Caco-2 (cell line): ENCODE data around the gene COL4A2. TPM values are rescaled to one million over a fixed set of nuclear protein-coding genes. Genes with fewer than 3 reads are reported as not detected.

ENCODE experiments used
- BruUV-seq: library from RNA; stranded (reverse); fragments of 400-500 nt; replicated peaks from 2 replicates; lab custom pipeline; 2021; lab: Mats Ljungman, UMichigan
- CTCF ChIA-PET: fragments of 300-600 bp; sonication (Branson Sonifier 250); formaldehyde crosslinking; loops from one replicate; lab custom pipeline; 2022; ENCODE audit warnings: antibody characterized with exemption; lab: Charles Lee
- POLR2A ChIA-PET: fragments of 300-600 bp; sonication (Branson Sonifier 250); formaldehyde crosslinking; loops from one replicate; lab custom pipeline; 2022; ENCODE audit warnings: antibody characterized with exemption; lab: Charles Lee
- DNase-seq, 2 experiments: peaks; one replicate each; pipeline versions ENCODE4 v3.0.0 to v3.0.0-alpha.2; 2020 to 2022
- H3K27me3 ChIP-seq: replicated peaks from 2 replicates; pipeline ENCODE4 v1.6.0; 2011; ENCODE audit warnings: low read length; ENCODE audit not compliant: control insufficient read depth, insufficient read depth
- H3K36me3 ChIP-seq: 2 replicates; pipeline ENCODE4 v1.5.1; 2011; ENCODE audit warnings: low read length; ENCODE audit not compliant: control insufficient read depth, insufficient read depth
- H3K4me1 ChIP-seq: fragments of 250-450 bp; sonication (Bioruptor Pico); 2 replicates; pipeline ENCODE4 v1.5.1; 2020; ENCODE audit warnings: mild to moderate bottlenecking
- H3K4me3 ChIP-seq: 2 replicates; pipeline ENCODE4 v1.5.1; 2011; ENCODE audit warnings: low read depth, mild to moderate bottlenecking, control low read depth, low read length
- H3K9me3 ChIP-seq: fragments of 250-450 bp; sonication (Bioruptor Pico); 2 replicates; pipeline ENCODE4 v1.5.1; 2020; ENCODE audit warnings: mild to moderate bottlenecking, moderate library complexity
- H3K27ac Mint-ChIP-seq: one replicate; pipeline ENCODE4 v1.8.0; 2022; ENCODE audit warnings: mixed read lengths; ENCODE audit not compliant: unreplicated experiment
- H3K27me3 Mint-ChIP-seq: one replicate; pipeline ENCODE4 v1.8.0; 2022; ENCODE audit warnings: mixed read lengths; ENCODE audit not compliant: insufficient read depth, unreplicated experiment
- H3K36me3 Mint-ChIP-seq: one replicate; pipeline ENCODE4 v1.8.0; 2022; ENCODE audit warnings: mild to moderate bottlenecking, mixed read lengths; ENCODE audit not compliant: insufficient read depth, unreplicated experiment
- H3K4me1 Mint-ChIP-seq: one replicate; pipeline ENCODE4 v1.8.0; 2022; ENCODE audit warnings: low read depth, mixed read lengths; ENCODE audit not compliant: unreplicated experiment
- H3K4me3 Mint-ChIP-seq: one replicate; pipeline ENCODE4 v1.8.0; 2022; ENCODE audit warnings: mild to moderate bottlenecking, moderate library complexity, mixed read lengths; ENCODE audit not compliant: unreplicated experiment
- H3K9me3 Mint-ChIP-seq: one replicate; pipeline ENCODE4 v1.8.0; 2022; ENCODE audit warnings: mixed read lengths; ENCODE audit not compliant: unreplicated experiment
- intact Hi-C: fragments of 100-400 bp; cut with micrococcal nuclease; formaldehyde crosslinking; loops from one replicate; pipeline ENCODE4 v1.10.0; 2022; ENCODE audit not compliant: unreplicated experiment
- total RNA-seq: library from RNA; stranded (reverse); gene quantifications from 2 replicates; pipeline ENCODE4 v1.2.3, GENCODE V29; 2022
- TF ChIP-seq, protein P1 (sequence below), 2 experiments: fragments of 200-600 bp in 1 of 2; IDR thresholded peaks; 1 replicate in 1 of 2; 2 replicates in 1 of 2; pipeline versions ENCODE4 v1.5.1 to v1.8.0; 2011 to 2022; ENCODE audit warnings: antibody characterized with exemption in 1 of 2, control low read depth in 1 of 2, inconsistent platforms in 1 of 2, low read depth in 1 of 2, low read length in 1 of 2, mild to moderate bottlenecking in 1 of 2, moderate library complexity in 1 of 2; ENCODE audit not compliant: insufficient read depth in 1 of 2, severe bottlenecking in 1 of 2, unreplicated experiment in 1 of 2

The COL4A2 gene
- total RNA-seq, 1 experiment from 2014 or later, result 19.2 TPM

DNA sequence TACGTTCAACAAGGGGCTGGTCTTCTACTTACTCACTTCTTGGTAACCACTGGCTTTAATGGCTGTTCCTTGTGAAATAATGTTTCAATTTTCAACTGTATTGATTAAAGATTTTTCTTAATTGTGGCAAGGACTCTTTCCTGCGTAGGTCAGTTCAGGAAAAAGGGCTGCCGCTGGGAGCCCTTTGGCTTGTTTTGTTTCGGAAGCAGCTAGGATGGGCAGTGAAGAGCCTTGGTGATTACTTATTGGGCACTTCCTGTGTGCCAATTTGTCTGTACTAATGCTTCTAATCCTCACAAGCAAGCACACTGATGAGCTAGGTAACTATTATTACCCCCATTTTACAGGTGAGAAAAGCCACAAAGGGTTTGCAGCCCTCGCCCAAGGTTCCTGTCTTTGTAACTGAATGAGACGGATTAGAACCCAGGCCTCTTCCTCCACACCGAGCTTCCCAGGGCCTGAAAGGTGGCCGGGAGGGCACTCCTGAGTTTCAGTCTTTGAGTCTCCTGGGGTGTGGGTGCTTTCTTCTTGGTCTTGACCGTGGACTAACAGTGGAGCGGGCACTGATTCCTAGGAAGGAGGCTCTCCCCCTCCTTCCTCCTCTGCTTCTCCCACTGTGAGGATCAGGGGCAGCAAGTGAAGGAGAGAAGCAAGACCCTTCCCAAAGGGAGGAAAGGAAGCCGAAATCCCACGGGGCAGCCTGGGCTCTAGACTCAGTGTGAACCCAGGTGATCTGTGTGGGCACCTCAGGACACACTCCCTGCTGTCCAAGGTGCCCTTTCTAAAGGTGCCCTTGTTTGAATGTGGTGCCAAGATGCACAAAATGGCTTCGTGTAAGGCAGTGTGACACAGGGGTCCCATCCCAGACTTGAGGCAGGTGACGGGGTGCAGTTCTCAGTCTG is 3.7 kb downstream of the COL4A2 start:
- Mint-ChIP-seq H3K4me3 (no peak overlapping the region), H3K9me3 (no peaks in the 10 kb centered on the region)

DNA sequence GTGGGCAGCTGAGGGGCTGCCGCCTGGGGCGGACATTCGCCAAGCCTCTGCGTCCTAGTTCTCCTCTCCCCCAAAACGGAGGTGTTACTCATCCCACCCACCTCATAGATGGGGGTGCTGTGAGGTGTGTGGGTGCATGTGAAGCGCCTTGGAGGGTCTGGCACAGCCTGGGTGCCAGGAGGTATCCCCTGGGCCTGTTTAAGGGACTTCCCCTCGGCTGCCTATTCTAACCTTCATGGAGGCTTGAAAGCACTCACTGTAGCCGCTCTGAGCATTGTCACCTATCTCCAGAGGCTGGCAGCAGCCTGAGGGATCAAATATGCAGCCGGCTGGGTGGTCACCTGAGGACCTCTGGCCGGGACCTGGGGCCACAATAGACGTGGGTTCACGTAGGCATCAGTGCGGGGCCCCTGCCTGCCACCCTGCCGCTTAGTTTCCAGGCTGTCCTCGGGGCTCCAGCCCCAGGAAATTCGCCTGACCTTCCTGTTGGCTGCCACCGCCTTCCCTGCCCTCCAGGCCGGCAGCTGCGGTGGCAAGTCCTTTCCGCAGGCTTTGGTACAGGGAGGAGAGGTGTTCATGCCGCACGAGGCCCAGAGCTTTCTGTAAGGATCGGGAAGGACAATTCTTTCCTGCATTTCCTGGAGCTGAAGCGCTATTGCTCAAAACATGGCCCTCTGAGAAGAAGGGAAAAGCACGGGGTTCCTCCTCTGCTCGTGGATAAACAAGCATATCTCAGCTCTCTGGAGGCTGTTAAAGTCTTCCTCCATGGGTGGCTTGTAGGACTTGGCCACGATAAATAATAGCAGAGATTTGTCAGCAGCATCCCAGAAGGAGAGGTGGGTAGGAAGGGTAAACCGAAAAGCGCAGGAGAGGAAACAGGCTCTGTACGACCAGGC is 4.6 kb downstream of the COL4A2 start:
- Mint-ChIP-seq H3K4me3 (peak overlapping the region; percentile 3), H3K4me1 (peaks cover 27% of the 10 kb centered on the region), H3K27ac (peak overlapping the region; percentile 76), H3K9me3 (no peaks in the 10 kb centered on the region), H3K27me3 (no peaks in the 10 kb centered on the region), H3K36me3 (peaks cover 12% of the 10 kb centered on the region)
- ChIA-PET POLR2A (no interaction called here), CTCF (interaction anchor here (0.8 to 1.4 kb wide), 4 partner anchors 11 to 100 kb away, joined by 3 to 8 read pairs (median 3); no protein-coding TSS in a partner anchor)
- intact Hi-C loops, result loop anchor here (1.0 to 10.0 kb wide), 7 partner anchors 36 to 603 kb away; partner anchors contain the start of gene ANKRD10
- peak in 1 of 2 experiments; percentile 28 for DNase-seq
- no peak overlapping the region for H3K4me3 ChIP-seq
- no peaks in the 10 kb centered on the region for H3K9me3 ChIP-seq
- peaks cover 64% of the 10 kb centered on the region for H3K4me1 ChIP-seq
- no peaks in the 10 kb centered on the region for H3K36me3 ChIP-seq
- TF ChIP-seq, protein P1, sequence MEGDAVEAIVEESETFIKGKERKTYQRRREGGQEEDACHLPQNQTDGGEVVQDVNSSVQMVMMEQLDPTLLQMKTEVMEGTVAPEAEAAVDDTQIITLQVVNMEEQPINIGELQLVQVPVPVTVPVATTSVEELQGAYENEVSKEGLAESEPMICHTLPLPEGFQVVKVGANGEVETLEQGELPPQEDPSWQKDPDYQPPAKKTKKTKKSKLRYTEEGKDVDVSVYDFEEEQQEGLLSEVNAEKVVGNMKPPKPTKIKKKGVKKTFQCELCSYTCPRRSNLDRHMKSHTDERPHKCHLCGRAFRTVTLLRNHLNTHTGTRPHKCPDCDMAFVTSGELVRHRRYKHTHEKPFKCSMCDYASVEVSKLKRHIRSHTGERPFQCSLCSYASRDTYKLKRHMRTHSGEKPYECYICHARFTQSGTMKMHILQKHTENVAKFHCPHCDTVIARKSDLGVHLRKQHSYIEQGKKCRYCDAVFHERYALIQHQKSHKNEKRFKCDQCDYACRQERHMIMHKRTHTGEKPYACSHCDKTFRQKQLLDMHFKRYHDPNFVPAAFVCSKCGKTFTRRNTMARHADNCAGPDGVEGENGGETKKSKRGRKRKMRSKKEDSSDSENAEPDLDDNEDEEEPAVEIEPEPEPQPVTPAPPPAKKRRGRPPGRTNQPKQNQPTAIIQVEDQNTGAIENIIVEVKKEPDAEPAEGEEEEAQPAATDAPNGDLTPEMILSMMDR (IDR thresholded peaks at IDR 0.05; ENCODE audit: insufficient read depth in 1 of 2, low read depth in 1 of 2, low read length in 1 of 2, severe bottlenecking in 1 of 2, unreplicated experiment in 1 of 2), result no peak
- BruUV-seq, result no TSS peak
- no peaks in the 10 kb centered on the region for H3K27me3 ChIP-seq

More for the DNA sequence above, 3.7 kb downstream of the COL4A2 start:
- intact Hi-C loops, result loop anchor here (10.0 kb wide), 1 partner anchor 604 kb away; the partner anchor contains the start of gene ANKRD10
- H3K36me3 ChIP-seq, result no peaks in the 10 kb centered on the region
- H3K9me3 ChIP-seq, result no peaks in the 10 kb centered on the region
- H3K27me3 ChIP-seq, result no peaks in the 10 kb centered on the region
- Mint-ChIP-seq H3K27ac (peak overlapping the region; percentile 76), H3K4me1 (peaks cover 27% of the 10 kb centered on the region), H3K27me3 (no peaks in the 10 kb centered on the region), H3K36me3 (peaks cover 11% of the 10 kb centered on the region)
- POLR2A ChIA-PET, result no interaction called here
- BruUV-seq, result no TSS peak
- TF ChIP-seq, protein P1 (IDR thresholded peaks at IDR 0.05; ENCODE audit: insufficient read depth in 1 of 2, low read depth in 1 of 2, low read length in 1 of 2, severe bottlenecking in 1 of 2, unreplicated experiment in 1 of 2), result no peak
- peak in 1 of 2 experiments; percentile 19 for DNase-seq
- H3K4me1 ChIP-seq, result peaks cover 64% of the 10 kb centered on the region
- CTCF ChIA-PET, result no interaction called here
- no peak overlapping the region for H3K4me3 ChIP-seq
